CD4-positive, alpha-beta T cell (primary cell): ENCODE measurements around the gene FARP1. TPM values are rescaled to one million over a fixed set of nuclear protein-coding genes. Genes with fewer than 3 reads are reported as not detected.
A peak's percentile ranks its signal among the peaks of the same experiment; 100 is the strongest.

ENCODE experiments used
- ATAC-seq: fragments of 200-7000 bp; cut with Tn5 transposase; one replicate; pipeline ENCODE4 v1.10.0; 2022; ENCODE audit warnings: mild to moderate bottlenecking; ENCODE audit not compliant: poor library complexity
- CTCF ChIA-PET: fragments of 350-600 bp; sonication (Branson Sonifier 250); formaldehyde crosslinking; loops from one replicate; lab custom pipeline; 2021; ENCODE audit warnings: antibody characterized with exemption, inconsistent platforms; lab: Charles Lee
- POLR2A ChIA-PET: fragments of 350-600 bp; sonication (Branson Sonifier 250); formaldehyde crosslinking; loops from one replicate; lab custom pipeline; 2021; ENCODE audit warnings: antibody characterized with exemption, inconsistent platforms; lab: Charles Lee
- DNase-seq, 14 experiments: peaks; one replicate each; pipeline ENCODE4 v3.0.0-alpha.2; 2013 to 2020; ENCODE audit warnings: mixed read lengths in 2 of 14
- H3K27ac ChIP-seq, 2 donors: one replicate each; pipeline versions ENCODE4 v1.5.1 to v1.7.0; 2013; ENCODE audit warnings: low read length in 2 of 2, low read depth in 1 of 2, mild to moderate bottlenecking in 1 of 2
- H3K27me3 ChIP-seq, 2 experiments: 1 replicate in 1 of 2; 2 replicates in 1 of 2; pipeline versions ENCODE4 v1.6.1 to v1.7.0; 2013; ENCODE audit warnings: low read length in 2 of 2, control low read depth in 1 of 2, mild to moderate bottlenecking in 1 of 2, moderate library complexity in 1 of 2; ENCODE audit not compliant: insufficient read depth in 2 of 2, control insufficient read depth in 1 of 2
- H3K36me3 ChIP-seq: one replicate; pipeline ENCODE4 v1.6.1; 2013; ENCODE audit warnings: low read length, control low read depth; ENCODE audit not compliant: insufficient read depth
- H3K4me1 ChIP-seq: one replicate; pipeline ENCODE4 v1.6.1; 2013; ENCODE audit warnings: low read length, control low read depth; ENCODE audit not compliant: insufficient read depth
- H3K4me3 ChIP-seq: one replicate; pipeline ENCODE4 v1.5.1; 2013; ENCODE audit warnings: mild to moderate bottlenecking, low read length, moderate library complexity
- H3K9me3 ChIP-seq, 2 experiments: 1 replicate in 1 of 2; 2 replicates in 1 of 2; pipeline versions ENCODE4 v1.6.1 to v1.7.0; 2013; ENCODE audit warnings: low read length in 2 of 2, mild to moderate bottlenecking in 2 of 2, control low read depth in 1 of 2, moderate library complexity in 1 of 2; ENCODE audit not compliant: control insufficient read depth in 1 of 2, insufficient read depth in 1 of 2
- H3K27ac Mint-ChIP-seq: one replicate; pipeline ENCODE4 v1.8.0; 2020; ENCODE audit warnings: mixed read lengths
- H3K27me3 Mint-ChIP-seq: one replicate; pipeline ENCODE4 v1.8.0; 2021; ENCODE audit warnings: mixed read lengths
- H3K36me3 Mint-ChIP-seq: one replicate; pipeline ENCODE4 v1.8.0; 2021; ENCODE audit warnings: low read depth, mixed read lengths
- H3K4me1 Mint-ChIP-seq: one replicate; pipeline ENCODE4 v1.8.0; 2021; ENCODE audit warnings: low read depth, mixed read lengths
- H3K4me3 Mint-ChIP-seq: one replicate; pipeline ENCODE4 v1.8.0; 2020; ENCODE audit warnings: mild to moderate bottlenecking, mixed read lengths
- H3K9me3 Mint-ChIP-seq: one replicate; pipeline ENCODE4 v1.8.0; 2020; ENCODE audit warnings: mixed read lengths
- intact Hi-C, 2 experiments: fragments of 100-400 bp; cut with DNase I in 1 of 2; cut with micrococcal nuclease in 1 of 2; formaldehyde crosslinking; loops; one replicate each; pipeline versions ENCODE4 v1.15.1 to v1.9.0; 2023 to 2025; cut with DNase I, micrococcal nuclease
- total RNA-seq, 174 experiments: library from RNA in 2 of 174; stranded (reverse) in 2 of 174; gene quantifications; one replicate each; pipeline ENCODE4 v1.2.3 and lab custom pipeline; 2021 to 2026
- TF ChIP-seq, protein P1 (sequence below): fragments of 200-600 bp; IDR thresholded peaks from one replicate; pipeline ENCODE4 v1.8.0; 2022; ENCODE audit warnings: antibody characterized with exemption, mild to moderate bottlenecking

The FARP1 gene
- total RNA-seq, 2 experiments from 2014 or later: 0.30 TPM; not detected in 1

- intact Hi-C loops: no loop called here
- no peaks in the 10 kb centered on the region for H3K27me3 ChIP-seq
- CTCF ChIA-PET: no interaction called here
- H3K4me1 Mint-ChIP-seq: peaks cover 52% of the 10 kb centered on the region
- no peaks in the 10 kb centered on the region for H3K27me3 Mint-ChIP-seq
- no peak for ATAC-seq
- no peak overlapping the region for H3K4me3 Mint-ChIP-seq
- TF ChIP-seq, protein P1, sequence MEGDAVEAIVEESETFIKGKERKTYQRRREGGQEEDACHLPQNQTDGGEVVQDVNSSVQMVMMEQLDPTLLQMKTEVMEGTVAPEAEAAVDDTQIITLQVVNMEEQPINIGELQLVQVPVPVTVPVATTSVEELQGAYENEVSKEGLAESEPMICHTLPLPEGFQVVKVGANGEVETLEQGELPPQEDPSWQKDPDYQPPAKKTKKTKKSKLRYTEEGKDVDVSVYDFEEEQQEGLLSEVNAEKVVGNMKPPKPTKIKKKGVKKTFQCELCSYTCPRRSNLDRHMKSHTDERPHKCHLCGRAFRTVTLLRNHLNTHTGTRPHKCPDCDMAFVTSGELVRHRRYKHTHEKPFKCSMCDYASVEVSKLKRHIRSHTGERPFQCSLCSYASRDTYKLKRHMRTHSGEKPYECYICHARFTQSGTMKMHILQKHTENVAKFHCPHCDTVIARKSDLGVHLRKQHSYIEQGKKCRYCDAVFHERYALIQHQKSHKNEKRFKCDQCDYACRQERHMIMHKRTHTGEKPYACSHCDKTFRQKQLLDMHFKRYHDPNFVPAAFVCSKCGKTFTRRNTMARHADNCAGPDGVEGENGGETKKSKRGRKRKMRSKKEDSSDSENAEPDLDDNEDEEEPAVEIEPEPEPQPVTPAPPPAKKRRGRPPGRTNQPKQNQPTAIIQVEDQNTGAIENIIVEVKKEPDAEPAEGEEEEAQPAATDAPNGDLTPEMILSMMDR: no peak
- peaks cover 66% of the 10 kb centered on the region for H3K36me3 ChIP-seq
- peaks cover 0 to 4% of the 10 kb centered on the region in 2 experiments for H3K9me3 ChIP-seq
- DNase-seq: no peak
- H3K27ac ChIP-seq: no peak overlapping the region
- peaks cover 47% of the 10 kb centered on the region for H3K4me1 ChIP-seq
- H3K4me3 ChIP-seq: no peak overlapping the region
- peak overlapping the region; percentile 85 for H3K27ac Mint-ChIP-seq
- POLR2A ChIA-PET: no interaction called here
- H3K36me3 Mint-ChIP-seq: peaks cover 83% of the 10 kb centered on the region
- no peaks in the 10 kb centered on the region for H3K9me3 Mint-ChIP-seq
These were observed 330.4 kb downstream of the FARP1 start for GRCh38 chr13:98473135-98473787.

DNA sequence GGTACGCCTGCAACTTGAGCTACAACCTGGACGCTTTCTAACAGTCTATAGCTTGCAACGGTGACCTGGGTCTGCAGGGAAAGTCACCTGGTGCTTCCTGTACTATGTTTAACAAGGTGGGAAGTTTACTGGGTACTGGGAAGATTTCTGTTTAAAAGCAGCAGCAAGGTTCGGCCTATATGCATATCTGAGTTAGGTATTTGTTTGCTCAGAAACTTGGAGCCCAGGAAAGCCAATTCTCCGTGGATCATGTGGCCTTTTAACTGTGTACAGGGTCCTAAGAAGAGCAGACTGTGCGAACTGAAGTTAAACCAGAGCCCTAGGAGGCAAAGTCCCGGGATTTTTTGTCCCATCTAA lies 330.9 kb downstream of the FARP1 start:
- H3K4me1 ChIP-seq: peaks cover 52% of the 10 kb centered on the region
- Mint-ChIP-seq H3K27me3 (no peaks in the 10 kb centered on the region), H3K36me3 (peaks cover 78% of the 10 kb centered on the region), H3K4me1 (peaks cover 56% of the 10 kb centered on the region), H3K27ac (peak overlapping the region; percentile 85), H3K9me3 (no peaks in the 10 kb centered on the region), H3K4me3 (no peak overlapping the region)
- peaks cover 0 to 4% of the 10 kb centered on the region in 2 experiments for H3K9me3 ChIP-seq
- intact Hi-C loops: loop anchor here in 1 of 2 experiments (2.0 kb wide), 1 partner anchor 13 kb away; no protein-coding TSS in a partner anchor
- POLR2A ChIA-PET: no interaction called here
- ATAC-seq (no peak), DNase-seq (no peak)
- CTCF ChIA-PET: no interaction called here
- TF ChIP-seq, protein P1: no peak
- H3K27me3 ChIP-seq: no peaks in the 10 kb centered on the region
- no peak overlapping the region for H3K27ac ChIP-seq
- no peak overlapping the region for H3K4me3 ChIP-seq
- H3K36me3 ChIP-seq: peaks cover 61% of the 10 kb centered on the region

DNA sequence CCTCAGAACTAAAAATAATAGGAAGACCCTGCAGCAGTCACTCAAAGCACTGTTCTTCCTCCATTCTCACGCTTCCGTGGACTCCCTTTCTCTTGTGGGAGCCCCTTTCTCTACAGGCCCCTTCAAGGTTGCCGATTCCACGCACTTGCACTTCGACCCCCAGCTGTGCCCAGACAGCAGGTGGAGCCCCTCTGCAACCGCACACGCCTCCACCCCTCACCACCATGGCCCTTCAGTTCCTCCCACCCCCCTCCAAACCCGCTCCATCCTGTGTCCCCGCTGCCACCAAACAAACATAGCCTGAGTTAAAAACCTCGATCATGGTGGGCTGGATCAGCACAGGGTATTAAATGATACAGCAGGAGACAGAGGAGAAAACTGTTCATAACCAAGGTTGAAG lies 331.4 kb downstream of the FARP1 start:
- peak overlapping the region; percentile 85 for H3K27ac Mint-ChIP-seq
- H3K36me3 Mint-ChIP-seq: peaks cover 76% of the 10 kb centered on the region
- Histone ChIP-seq H3K36me3 (peaks cover 56% of the 10 kb centered on the region), H3K9me3 (peaks cover 0 to 4% of the 10 kb centered on the region in 2 experiments), H3K4me1 (peaks cover 56% of the 10 kb centered on the region), H3K27ac (peak overlapping the region in 1 of 2 donors; percentile 5), H3K27me3 (no peaks in the 10 kb centered on the region), H3K4me3 (no peak overlapping the region)
- DNase-seq (no peak), ATAC-seq (no peak)
- H3K9me3 Mint-ChIP-seq: no peaks in the 10 kb centered on the region
- ChIA-PET POLR2A (no interaction called here), CTCF (interaction anchor here (3.0 kb wide), 1 partner anchor 29 kb away, joined by 12 read pairs; no protein-coding TSS in a partner anchor)
- TF ChIP-seq, protein P1: no peak
- H3K27me3 Mint-ChIP-seq: no peaks in the 10 kb centered on the region
- H3K4me1 Mint-ChIP-seq: peaks cover 61% of the 10 kb centered on the region
- intact Hi-C loops: loop anchor here in 1 of 2 experiments (2.0 kb wide), 1 partner anchor 13 kb away; no protein-coding TSS in a partner anchor
- no peak overlapping the region for H3K4me3 Mint-ChIP-seq
